Measurements from ENCODE around the gene TBC1D1.

DNA sequence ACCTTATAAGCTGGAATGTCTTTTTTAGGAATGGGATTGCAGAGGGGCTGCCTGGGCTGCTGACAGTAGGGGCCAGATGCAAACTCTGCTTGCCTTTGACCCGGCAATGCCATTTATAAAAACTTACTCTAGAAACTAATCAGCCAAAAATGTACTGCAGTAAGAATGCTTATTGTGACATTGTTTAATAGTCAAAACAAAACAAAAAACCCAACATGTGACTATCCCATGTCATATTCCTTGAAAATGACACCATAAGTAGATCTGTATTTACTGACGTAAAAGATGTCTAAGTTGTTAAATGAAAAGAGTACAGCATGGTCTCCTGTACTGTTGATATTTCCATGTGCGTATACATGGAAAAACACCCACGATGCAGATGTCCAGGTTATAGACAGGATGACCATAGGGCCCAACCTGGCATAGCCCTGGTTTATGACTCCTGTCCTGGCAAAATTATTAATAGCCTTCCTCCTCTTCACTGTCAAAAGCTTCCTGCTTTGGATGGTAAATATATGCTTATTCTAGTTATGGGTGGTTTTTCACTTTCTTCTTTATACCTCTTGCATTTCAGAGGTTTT is 208.2 kb downstream of the TBC1D1 start:
- TF ChIP-seq EZH2 (IDR thresholded peaks at IDR 0.05; ENCODE audit: borderline replicate concordance, low read depth, low read length, poor library complexity, severe bottlenecking) = no peak
- TF ChIP-seq, protein P1, sequence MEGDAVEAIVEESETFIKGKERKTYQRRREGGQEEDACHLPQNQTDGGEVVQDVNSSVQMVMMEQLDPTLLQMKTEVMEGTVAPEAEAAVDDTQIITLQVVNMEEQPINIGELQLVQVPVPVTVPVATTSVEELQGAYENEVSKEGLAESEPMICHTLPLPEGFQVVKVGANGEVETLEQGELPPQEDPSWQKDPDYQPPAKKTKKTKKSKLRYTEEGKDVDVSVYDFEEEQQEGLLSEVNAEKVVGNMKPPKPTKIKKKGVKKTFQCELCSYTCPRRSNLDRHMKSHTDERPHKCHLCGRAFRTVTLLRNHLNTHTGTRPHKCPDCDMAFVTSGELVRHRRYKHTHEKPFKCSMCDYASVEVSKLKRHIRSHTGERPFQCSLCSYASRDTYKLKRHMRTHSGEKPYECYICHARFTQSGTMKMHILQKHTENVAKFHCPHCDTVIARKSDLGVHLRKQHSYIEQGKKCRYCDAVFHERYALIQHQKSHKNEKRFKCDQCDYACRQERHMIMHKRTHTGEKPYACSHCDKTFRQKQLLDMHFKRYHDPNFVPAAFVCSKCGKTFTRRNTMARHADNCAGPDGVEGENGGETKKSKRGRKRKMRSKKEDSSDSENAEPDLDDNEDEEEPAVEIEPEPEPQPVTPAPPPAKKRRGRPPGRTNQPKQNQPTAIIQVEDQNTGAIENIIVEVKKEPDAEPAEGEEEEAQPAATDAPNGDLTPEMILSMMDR (conservative IDR thresholded peaks at IDR 0.05; ENCODE audit: low read depth, low read length) = no peak
